HFFc6 (cell line): ENCODE results near the gene PITPNC1. TPM values are rescaled to one million over a fixed set of nuclear protein-coding genes. Genes with fewer than 3 reads are reported as not detected.

Experiments used
- DNase-seq: peaks from one replicate; pipeline ENCODE4 v3.0.0-alpha.2; 2018
- H3K27ac Mint-ChIP-seq: 2 replicates; pipeline ENCODE4 v1.8.0; 2020; ENCODE audit warnings: mild to moderate bottlenecking, mixed read lengths
- H3K27me3 Mint-ChIP-seq: 2 replicates; pipeline ENCODE4 v1.8.0; 2021; ENCODE audit warnings: mild to moderate bottlenecking, moderate library complexity, mixed read lengths; ENCODE audit not compliant: insufficient read depth
- H3K36me3 Mint-ChIP-seq: 2 replicates; pipeline ENCODE4 v1.8.0; 2021; ENCODE audit warnings: low read depth, mixed read lengths
- H3K4me1 Mint-ChIP-seq: 2 replicates; pipeline ENCODE4 v1.8.0; 2020; ENCODE audit warnings: low read depth, mixed read lengths
- H3K4me3 Mint-ChIP-seq: 2 replicates; pipeline ENCODE4 v1.8.0; 2020; ENCODE audit warnings: mild to moderate bottlenecking, moderate library complexity, mixed read lengths
- H3K9me3 Mint-ChIP-seq: 2 replicates; pipeline ENCODE4 v1.8.0; 2020; ENCODE audit warnings: mild to moderate bottlenecking, mixed read lengths
- total RNA-seq, 6 experiments: library from RNA; stranded (reverse); fragmentation: NEBNext Ultra II Directional; extraction: Animal tissue kit (Norgen Biotek cat#: 25700); gene quantifications; 2 replicates in 1 of 6; 3 replicates in 5 of 6; pipeline ENCODE4 v1.2.3, GENCODE V29; 2021
- TF ChIP-seq, protein P1 (sequence below): fragments of 200-600 bp; sonication (generic); IDR thresholded peaks from 2 replicates; pipeline ENCODE4 v1.5.0; 2021; ENCODE audit warnings: antibody characterized with exemption, mild to moderate bottlenecking

The PITPNC1 gene
- total RNA-seq, 6 experiments from 2014 or later, result 6.9 to 11.1 (median 7.7) TPM

DNA sequence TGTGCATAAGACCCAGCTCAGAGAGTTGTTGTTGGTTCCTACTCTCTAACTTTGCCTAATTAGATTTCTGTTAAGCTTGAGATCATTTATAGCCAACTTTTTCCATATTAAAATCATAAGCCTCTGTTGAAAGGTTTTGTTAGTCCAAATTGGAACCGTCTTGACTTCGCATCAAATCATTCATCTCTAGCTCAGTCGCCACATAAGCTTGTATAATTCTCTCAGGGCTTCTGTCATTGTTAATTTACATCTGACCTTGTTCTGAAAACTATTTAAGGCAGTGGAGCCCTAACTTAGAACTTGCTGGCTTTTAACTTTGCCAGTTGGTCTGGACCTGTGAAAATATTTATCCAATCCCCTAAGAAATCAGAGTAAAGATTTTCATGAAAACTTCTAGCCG is 107.2 kb downstream of the PITPNC1 start:
- DNase-seq, result no peak
- H3K27ac Mint-ChIP-seq, result no peak overlapping the region
- peaks cover 40% of the 10 kb centered on the region for H3K4me1 Mint-ChIP-seq
- H3K9me3 Mint-ChIP-seq, result no peaks in the 10 kb centered on the region
- no peaks in the 10 kb centered on the region for H3K27me3 Mint-ChIP-seq
- no peak overlapping the region for H3K4me3 Mint-ChIP-seq
- H3K36me3 Mint-ChIP-seq, result no peaks in the 10 kb centered on the region
- TF ChIP-seq, protein P1, sequence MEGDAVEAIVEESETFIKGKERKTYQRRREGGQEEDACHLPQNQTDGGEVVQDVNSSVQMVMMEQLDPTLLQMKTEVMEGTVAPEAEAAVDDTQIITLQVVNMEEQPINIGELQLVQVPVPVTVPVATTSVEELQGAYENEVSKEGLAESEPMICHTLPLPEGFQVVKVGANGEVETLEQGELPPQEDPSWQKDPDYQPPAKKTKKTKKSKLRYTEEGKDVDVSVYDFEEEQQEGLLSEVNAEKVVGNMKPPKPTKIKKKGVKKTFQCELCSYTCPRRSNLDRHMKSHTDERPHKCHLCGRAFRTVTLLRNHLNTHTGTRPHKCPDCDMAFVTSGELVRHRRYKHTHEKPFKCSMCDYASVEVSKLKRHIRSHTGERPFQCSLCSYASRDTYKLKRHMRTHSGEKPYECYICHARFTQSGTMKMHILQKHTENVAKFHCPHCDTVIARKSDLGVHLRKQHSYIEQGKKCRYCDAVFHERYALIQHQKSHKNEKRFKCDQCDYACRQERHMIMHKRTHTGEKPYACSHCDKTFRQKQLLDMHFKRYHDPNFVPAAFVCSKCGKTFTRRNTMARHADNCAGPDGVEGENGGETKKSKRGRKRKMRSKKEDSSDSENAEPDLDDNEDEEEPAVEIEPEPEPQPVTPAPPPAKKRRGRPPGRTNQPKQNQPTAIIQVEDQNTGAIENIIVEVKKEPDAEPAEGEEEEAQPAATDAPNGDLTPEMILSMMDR, result no peak

DNA sequence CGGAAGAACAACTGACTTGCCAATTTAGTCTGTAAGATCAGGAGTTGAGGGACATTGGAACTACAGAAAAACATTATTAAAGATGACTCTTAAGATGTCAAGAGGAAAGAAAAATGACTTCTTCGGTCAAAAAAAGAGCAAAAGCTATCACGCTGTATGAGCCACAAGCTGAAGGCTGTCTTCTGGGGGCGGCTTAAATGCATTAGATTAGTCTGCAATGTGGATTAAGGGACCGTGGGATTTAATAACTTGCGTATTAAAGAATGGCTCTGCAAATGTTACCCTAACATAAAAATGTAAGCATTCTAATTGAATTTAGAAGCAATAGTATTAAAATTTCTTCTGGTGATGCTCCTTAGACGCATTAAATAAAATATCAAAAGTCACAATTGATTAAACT is 108.6 kb downstream of the PITPNC1 start:
- no peak overlapping the region for H3K27ac Mint-ChIP-seq
- H3K9me3 Mint-ChIP-seq, result no peaks in the 10 kb centered on the region

DNA sequence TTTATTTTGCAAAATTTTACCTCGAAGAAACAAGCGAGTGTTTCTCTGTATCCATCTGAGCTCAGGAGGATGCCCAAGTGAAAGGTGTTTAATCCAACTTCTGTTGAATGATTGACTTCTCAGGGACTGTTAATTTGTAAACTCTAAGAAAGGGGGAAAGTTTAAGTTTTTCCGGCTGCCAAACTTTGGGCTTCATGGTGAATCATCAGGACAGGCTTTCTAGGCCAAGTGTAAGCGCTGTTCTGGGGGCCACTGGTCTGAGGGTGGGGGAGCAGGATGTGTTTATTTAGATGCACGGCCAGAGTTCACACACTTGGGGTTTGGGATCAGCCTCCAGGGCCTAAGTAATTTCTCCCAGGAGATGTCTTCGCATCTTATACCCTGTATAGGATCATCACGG is 110.4 kb downstream of the PITPNC1 start:
- no peak for DNase-seq

More for the DNA sequence above, 108.6 kb downstream of the PITPNC1 start:
- Mint-ChIP-seq H3K36me3 (no peaks in the 10 kb centered on the region), H3K4me1 (peaks cover 52% of the 10 kb centered on the region), H3K4me3 (no peak overlapping the region), H3K27me3 (no peaks in the 10 kb centered on the region)
- TF ChIP-seq, protein P1, result no peak
- DNase-seq, result no peak

DNA sequence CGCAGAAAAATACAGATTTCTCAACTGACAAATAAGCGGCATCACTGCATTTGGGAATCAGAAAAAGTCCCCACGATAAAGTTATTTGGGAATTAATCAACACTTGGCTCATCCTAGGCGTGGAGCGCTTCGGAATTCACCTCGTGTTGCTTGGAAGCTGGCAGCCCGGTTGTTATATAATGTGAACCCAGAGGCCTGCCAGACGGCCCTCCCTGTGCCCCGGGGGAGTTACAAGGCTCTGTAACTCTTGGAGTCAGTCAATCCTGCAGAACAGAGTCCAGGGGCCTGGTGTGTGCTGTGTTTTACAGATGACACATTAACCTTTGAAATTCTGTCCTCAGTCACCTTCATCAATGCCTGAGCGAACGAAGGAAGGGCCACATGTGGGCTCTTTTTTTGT is 111.1 kb downstream of the PITPNC1 start:
- no peaks in the 10 kb centered on the region for H3K36me3 Mint-ChIP-seq

More for the DNA sequence above, 110.4 kb downstream of the PITPNC1 start:
- TF ChIP-seq, protein P1, result no peak
- H3K36me3 Mint-ChIP-seq, result no peaks in the 10 kb centered on the region
- no peaks in the 10 kb centered on the region for H3K9me3 Mint-ChIP-seq
- peaks cover 55% of the 10 kb centered on the region for H3K4me1 Mint-ChIP-seq
- no peak overlapping the region; the same call in 1 of the 2 replicates for H3K27ac Mint-ChIP-seq
- H3K4me3 Mint-ChIP-seq, result no peak overlapping the region
- H3K27me3 Mint-ChIP-seq, result no peaks in the 10 kb centered on the region

DNA sequence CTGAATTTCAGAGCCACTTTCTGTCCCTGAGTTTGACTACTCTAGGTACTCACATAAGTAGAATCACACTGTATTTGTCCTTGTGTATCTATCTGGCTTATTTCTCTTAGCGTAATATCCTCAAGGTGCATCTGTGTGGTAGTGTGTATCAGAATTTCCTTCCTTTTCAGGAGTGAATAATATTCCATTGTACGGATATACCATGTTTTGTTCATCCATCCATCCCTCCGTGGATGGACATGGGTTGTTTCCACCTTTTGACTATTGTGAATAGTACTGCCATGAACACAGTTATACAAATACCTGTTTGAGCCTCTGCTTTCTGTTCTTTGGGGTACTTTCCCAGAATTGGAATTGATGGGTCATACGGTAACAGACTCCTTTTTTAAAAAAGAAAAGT is 111.7 kb downstream of the PITPNC1 start:
- Mint-ChIP-seq H3K27me3 (no peaks in the 10 kb centered on the region), H3K4me3 (no peak overlapping the region), H3K27ac (no peak overlapping the region), H3K36me3 (no peaks in the 10 kb centered on the region), H3K4me1 (peaks cover 53% of the 10 kb centered on the region), H3K9me3 (no peaks in the 10 kb centered on the region)
- TF ChIP-seq, protein P1, result no peak
- no peak for DNase-seq

More for the DNA sequence above, 111.1 kb downstream of the PITPNC1 start:
- Mint-ChIP-seq H3K4me3 (no peak overlapping the region), H3K9me3 (no peaks in the 10 kb centered on the region), H3K27me3 (no peaks in the 10 kb centered on the region), H3K4me1 (peaks cover 53% of the 10 kb centered on the region), H3K27ac (no peak overlapping the region)
- no peak for DNase-seq
- TF ChIP-seq, protein P1, result no peak

DNA sequence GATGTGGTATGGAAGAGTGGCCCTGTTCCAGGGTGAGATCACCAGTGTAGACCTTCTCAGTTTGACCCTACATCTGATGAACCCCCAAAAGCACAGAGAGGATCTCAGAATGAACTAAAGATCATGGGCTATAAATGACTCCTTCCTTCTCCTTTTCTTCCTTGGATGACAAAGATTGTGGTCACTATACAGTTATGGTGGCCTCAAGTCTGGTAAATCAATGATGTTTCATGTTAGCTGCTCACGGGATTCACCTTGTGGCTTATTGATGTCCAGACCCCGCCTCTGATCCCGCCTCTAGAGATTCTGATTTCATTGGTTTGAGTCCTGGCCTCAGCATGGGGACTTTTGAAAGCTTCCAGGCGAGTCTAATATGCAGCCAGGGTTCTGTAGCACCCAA is 112.2 kb downstream of the PITPNC1 start:
- DNase-seq, result no peak
- Mint-ChIP-seq H3K4me1 (peaks cover 50% of the 10 kb centered on the region), H3K36me3 (no peaks in the 10 kb centered on the region), H3K27ac (no peak overlapping the region), H3K9me3 (no peaks in the 10 kb centered on the region), H3K27me3 (no peaks in the 10 kb centered on the region), H3K4me3 (no peak overlapping the region)
- TF ChIP-seq, protein P1, result no peak
